CD4-positive, alpha-beta T cell treated with Interleukin-1 beta for 1 hour (primary cell): ENCODE results near the gene GAD1.

ENCODE experiments used
- DNase-seq, 2 donors: peaks; one replicate each; pipeline ENCODE4 v3.0.0-alpha.2; 2020 to 2022

GAD1 gene

GRCh38 chr2:170818036-170818751, 1.5 kb downstream of the GAD1 start:
- DNase-seq: no peak

GRCh38 chr2:170818752-170819470, 2.2 kb downstream of the GAD1 start:
- DNase-seq: no peak

- no peak for DNase-seq
These were observed 3.3 kb downstream of the GAD1 start for GRCh38 chr2:170819680-170820664.

- DNase-seq: peak in 1 of 2 donors; percentile 59
These were observed 4.3 kb downstream of the GAD1 start for GRCh38 chr2:170820757-170821530.

GRCh38 chr2:170821531-170822289, 5.0 kb downstream of the GAD1 start:
- no peak for DNase-seq

- no peak for DNase-seq
These were observed 5.8 kb downstream of the GAD1 start for GRCh38 chr2:170822290-170823087.

GRCh38 chr2:170823088-170823897, 6.6 kb downstream of the GAD1 start:
- DNase-seq: no peak

- DNase-seq: no peak
These were observed 7.2 kb downstream of the GAD1 start for GRCh38 chr2:170823898-170824215.

GRCh38 chr2:170824526-170825015, 7.9 kb downstream of the GAD1 start:
- no peak for DNase-seq

- DNase-seq: no peak
These were observed 11.3 kb downstream of the GAD1 start for GRCh38 chr2:170827841-170828532.

GRCh38 chr2:170828533-170828916, 11.8 kb downstream of the GAD1 start:
- no peak for DNase-seq

GRCh38 chr2:170829036-170829435, 12.3 kb downstream of the GAD1 start:
- no peak for DNase-seq

- no peak for DNase-seq
These were observed 13.5 kb downstream of the GAD1 start for GRCh38 chr2:170830166-170830565.

- DNase-seq: no peak
These were observed 14.4 kb downstream of the GAD1 start for GRCh38 chr2:170831115-170831514.

GRCh38 chr2:170836027-170836426, 19.3 kb downstream of the GAD1 start:
- no peak for DNase-seq

GRCh38 chr2:170840717-170841210, 24.1 kb downstream of the GAD1 start:
- no peak for DNase-seq

GRCh38 chr2:170842785-170843184, 26.1 kb downstream of the GAD1 start:
- DNase-seq: no peak

GRCh38 chr2:170843656-170844055, 27.0 kb downstream of the GAD1 start:
- DNase-seq: no peak

GRCh38 chr2:170845343-170845742, 28.7 kb downstream of the GAD1 start:
- DNase-seq: no peak
